Measurements from ENCODE around the gene TRIM9. TPM values are rescaled to one million over a fixed set of nuclear protein-coding genes. Genes with fewer than 3 reads are reported as not detected.

The TRIM9 gene
- total RNA-seq, 1 donor from 2014 or later: 19.7 TPM

DNA sequence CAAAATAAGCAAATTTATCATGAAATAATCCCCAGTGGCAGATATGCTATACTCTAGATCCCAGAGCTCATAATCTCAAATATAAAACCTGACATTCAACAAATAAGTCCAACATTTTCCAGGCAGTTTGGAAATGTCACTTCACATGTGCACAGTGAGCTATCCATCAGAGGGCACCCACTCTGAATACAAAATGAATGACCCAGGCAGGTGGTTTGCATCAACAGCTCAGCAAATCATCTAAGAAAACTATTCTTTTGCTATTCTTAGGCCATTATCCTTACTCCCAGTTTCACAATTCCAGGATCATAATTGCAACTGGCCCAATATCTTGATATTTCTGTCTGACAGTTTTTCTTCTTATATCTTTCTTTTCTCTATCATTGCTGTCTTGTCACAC lies 38.5 kb downstream of the TRIM9 start:
- no peak for DNase-seq (ENCODE audit: low read depth, low spot score)
- Mint-ChIP-seq H3K4me3 (no peak overlapping the region), H3K27me3 (ENCODE audit: low read depth) (no peaks in the 10 kb centered on the region), H3K4me1 (peaks cover 6% of the 10 kb centered on the region), H3K27ac (ENCODE audit: unreplicated experiment) (no peak overlapping the region), H3K9me3 (peaks cover 4% of the 10 kb centered on the region), H3K36me3 (ENCODE audit: low read depth) (peaks cover 2% of the 10 kb centered on the region)
- TF ChIP-seq, protein P1, sequence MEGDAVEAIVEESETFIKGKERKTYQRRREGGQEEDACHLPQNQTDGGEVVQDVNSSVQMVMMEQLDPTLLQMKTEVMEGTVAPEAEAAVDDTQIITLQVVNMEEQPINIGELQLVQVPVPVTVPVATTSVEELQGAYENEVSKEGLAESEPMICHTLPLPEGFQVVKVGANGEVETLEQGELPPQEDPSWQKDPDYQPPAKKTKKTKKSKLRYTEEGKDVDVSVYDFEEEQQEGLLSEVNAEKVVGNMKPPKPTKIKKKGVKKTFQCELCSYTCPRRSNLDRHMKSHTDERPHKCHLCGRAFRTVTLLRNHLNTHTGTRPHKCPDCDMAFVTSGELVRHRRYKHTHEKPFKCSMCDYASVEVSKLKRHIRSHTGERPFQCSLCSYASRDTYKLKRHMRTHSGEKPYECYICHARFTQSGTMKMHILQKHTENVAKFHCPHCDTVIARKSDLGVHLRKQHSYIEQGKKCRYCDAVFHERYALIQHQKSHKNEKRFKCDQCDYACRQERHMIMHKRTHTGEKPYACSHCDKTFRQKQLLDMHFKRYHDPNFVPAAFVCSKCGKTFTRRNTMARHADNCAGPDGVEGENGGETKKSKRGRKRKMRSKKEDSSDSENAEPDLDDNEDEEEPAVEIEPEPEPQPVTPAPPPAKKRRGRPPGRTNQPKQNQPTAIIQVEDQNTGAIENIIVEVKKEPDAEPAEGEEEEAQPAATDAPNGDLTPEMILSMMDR (conservative IDR thresholded peaks at IDR 0.05): no peak

DNA sequence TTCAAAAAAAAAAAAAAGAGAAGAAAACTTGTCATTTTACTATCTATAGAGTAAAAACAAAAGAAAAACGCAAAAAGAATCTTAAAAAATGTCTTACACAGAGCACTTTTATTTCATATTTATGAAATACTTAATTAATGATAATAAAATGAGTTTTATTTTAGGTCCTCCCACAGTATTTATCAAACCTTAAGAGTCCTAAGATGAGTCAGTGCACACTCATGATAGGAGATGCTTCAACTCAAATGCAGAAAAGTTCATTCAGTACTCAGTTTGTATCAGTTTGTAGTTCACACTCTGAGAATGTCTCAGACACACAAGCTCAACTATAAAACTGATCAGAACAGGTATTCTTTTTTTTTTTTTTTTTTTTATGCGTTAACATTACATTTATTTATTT lies 41.7 kb downstream of the TRIM9 start:
- H3K36me3 Mint-ChIP-seq (ENCODE audit: low read depth): peaks cover 7% of the 10 kb centered on the region
- peaks cover 4% of the 10 kb centered on the region for H3K9me3 Mint-ChIP-seq
- H3K27ac Mint-ChIP-seq (ENCODE audit: unreplicated experiment): no peak overlapping the region

DNA sequence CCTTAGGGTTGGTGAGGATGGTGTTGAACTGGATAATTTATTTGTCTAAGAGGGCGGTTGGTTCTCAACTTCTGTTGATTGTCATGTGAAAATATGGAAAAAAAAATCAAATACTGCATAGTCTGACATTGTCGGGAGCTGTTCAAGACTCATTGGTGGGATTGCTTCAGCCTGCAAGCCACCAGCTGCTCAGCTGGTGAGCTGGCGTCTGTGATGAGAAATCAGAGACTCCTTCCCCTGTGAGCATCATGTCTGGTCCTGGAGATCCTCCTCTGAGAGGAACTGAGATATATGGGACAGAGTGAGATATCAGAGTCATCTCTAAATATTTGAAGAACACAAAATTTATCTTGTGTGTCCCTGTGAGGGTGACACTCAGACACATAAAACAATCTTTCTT lies 49.9 kb downstream of the TRIM9 start:
- H3K36me3 Mint-ChIP-seq (ENCODE audit: low read depth): peaks cover 3% of the 10 kb centered on the region
- no peak for DNase-seq (ENCODE audit: low read depth, low spot score)
- H3K27me3 Mint-ChIP-seq (ENCODE audit: low read depth): no peaks in the 10 kb centered on the region
- H3K9me3 Mint-ChIP-seq: no peaks in the 10 kb centered on the region
- peaks cover 24% of the 10 kb centered on the region for H3K4me1 Mint-ChIP-seq
- TF ChIP-seq, protein P1 (conservative IDR thresholded peaks at IDR 0.05): no peak
- H3K4me3 Mint-ChIP-seq: no peak overlapping the region
- H3K27ac Mint-ChIP-seq (ENCODE audit: unreplicated experiment): no peak overlapping the region

More for the DNA sequence above, 41.7 kb downstream of the TRIM9 start:
- no peak for DNase-seq (ENCODE audit: low read depth, low spot score)
- no peak overlapping the region for H3K4me3 Mint-ChIP-seq
- H3K4me1 Mint-ChIP-seq: no peaks in the 10 kb centered on the region
- TF ChIP-seq, protein P1 (conservative IDR thresholded peaks at IDR 0.05): no peak
- no peaks in the 10 kb centered on the region for H3K27me3 Mint-ChIP-seq (ENCODE audit: low read depth)

DNA sequence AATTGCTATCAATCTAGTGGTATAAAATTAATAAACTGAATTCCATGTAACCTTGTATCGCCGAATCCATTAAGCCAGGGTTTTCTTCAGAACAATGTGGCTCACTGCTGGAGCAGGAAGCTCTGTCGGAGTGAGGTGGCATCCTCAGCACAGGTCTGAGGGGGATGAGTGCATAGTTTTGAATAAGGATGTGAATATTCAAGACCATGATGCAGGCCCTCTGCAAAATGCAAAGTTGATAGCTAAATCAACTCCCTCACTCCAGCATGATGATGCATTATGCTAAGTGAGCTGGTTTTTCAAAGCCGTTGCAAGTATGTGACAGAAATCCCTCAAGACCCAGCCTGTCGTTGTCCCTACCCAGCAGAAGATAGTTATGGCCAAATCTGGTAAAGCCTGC lies 53.0 kb downstream of the TRIM9 start:
- no peaks in the 10 kb centered on the region for H3K36me3 Mint-ChIP-seq (ENCODE audit: low read depth)
- TF ChIP-seq, protein P1 (conservative IDR thresholded peaks at IDR 0.05): no peak
- H3K9me3 Mint-ChIP-seq: no peaks in the 10 kb centered on the region
- H3K4me3 Mint-ChIP-seq: no peak overlapping the region
- H3K4me1 Mint-ChIP-seq: peaks cover 24% of the 10 kb centered on the region
- no peak overlapping the region for H3K27ac Mint-ChIP-seq (ENCODE audit: unreplicated experiment)
- no peak for DNase-seq (ENCODE audit: low read depth, low spot score)
- H3K27me3 Mint-ChIP-seq (ENCODE audit: low read depth): no peaks in the 10 kb centered on the region

DNA sequence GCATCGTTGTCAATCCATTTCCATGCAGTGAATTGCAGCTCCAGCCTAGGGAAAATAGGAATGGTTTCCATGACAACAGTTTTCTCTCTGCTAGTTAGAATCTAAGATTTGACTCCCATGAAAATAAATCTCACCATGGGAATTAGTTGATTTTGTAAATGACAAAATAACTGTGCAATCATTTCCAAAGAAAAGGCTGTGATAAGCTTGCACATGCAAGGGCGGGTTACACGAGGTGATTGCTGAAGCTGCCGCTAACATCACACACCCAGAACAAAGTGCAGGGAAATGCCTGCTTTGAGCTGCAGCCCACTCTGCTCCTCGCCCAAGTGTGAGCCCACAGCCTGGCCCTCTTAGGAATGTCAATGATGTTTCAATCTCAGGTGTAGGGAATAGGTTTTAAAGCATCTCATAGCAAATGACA lies 53.8 kb downstream of the TRIM9 start:
- DNase-seq (ENCODE audit: low read depth, low spot score): no peak
- Mint-ChIP-seq H3K27ac (ENCODE audit: unreplicated experiment) (no peak overlapping the region), H3K36me3 (ENCODE audit: low read depth) (no peaks in the 10 kb centered on the region), H3K9me3 (peaks cover 1% of the 10 kb centered on the region), H3K4me3 (no peak overlapping the region), H3K27me3 (ENCODE audit: low read depth) (no peaks in the 10 kb centered on the region), H3K4me1 (peaks cover 25% of the 10 kb centered on the region)
- TF ChIP-seq, protein P1 (conservative IDR thresholded peaks at IDR 0.05): no peak

DNA sequence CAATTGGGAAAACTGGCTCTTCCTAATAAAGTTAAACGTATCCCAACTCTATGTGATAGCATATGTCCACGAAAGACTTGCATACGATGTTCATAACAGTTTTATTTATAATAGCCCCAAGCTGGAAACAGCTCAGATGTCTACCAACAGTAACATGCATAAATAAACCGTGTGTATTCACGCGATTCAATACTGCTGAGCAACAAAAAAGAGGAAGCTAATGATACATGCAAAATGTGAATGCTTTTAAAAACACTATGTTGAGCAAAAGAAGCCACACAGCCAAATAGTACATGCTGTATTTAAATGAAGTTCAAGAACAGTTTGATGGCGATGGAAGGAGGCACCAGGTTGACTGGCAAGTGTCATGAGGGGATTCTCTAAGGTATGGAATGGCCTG lies 55.7 kb downstream of the TRIM9 start:
- Mint-ChIP-seq H3K36me3 (ENCODE audit: low read depth) (no peaks in the 10 kb centered on the region), H3K4me1 (peaks cover 32% of the 10 kb centered on the region), H3K4me3 (no peak overlapping the region), H3K27ac (ENCODE audit: unreplicated experiment) (no peak overlapping the region), H3K27me3 (ENCODE audit: low read depth) (no peaks in the 10 kb centered on the region), H3K9me3 (peaks cover 5% of the 10 kb centered on the region)
- TF ChIP-seq, protein P1 (conservative IDR thresholded peaks at IDR 0.05): no peak
- DNase-seq (ENCODE audit: low read depth, low spot score): no peak
